ENCODE data around the gene EGLN3.

DNA sequence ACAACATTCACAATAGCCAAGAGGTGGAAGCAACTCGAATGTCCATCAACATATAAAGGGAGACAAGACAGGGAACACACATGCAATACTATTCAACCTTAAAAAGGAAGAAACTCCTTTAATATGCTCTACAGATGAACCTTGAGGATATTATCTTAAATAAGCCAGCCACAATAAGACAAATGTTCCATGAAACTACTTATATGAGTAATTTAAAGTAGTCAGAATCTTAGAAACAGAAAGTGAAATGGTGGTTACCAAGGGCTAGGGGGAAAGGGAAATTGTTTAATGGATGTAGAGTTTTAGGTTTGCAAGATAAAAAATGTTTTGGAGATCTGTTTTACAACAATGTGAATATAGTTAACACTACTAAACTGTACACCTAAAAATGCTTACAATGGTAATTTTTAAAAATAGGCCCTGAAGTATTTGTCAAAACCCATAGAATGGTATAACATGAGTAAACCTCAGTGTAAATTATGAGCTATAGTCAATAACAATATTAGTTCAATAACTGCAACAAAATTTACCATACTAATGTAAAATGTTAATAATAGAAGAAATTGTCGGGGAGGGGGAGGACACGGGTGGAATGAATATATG is 71.1 kb downstream of the EGLN3 start:
- TF ChIP-seq, protein P1, sequence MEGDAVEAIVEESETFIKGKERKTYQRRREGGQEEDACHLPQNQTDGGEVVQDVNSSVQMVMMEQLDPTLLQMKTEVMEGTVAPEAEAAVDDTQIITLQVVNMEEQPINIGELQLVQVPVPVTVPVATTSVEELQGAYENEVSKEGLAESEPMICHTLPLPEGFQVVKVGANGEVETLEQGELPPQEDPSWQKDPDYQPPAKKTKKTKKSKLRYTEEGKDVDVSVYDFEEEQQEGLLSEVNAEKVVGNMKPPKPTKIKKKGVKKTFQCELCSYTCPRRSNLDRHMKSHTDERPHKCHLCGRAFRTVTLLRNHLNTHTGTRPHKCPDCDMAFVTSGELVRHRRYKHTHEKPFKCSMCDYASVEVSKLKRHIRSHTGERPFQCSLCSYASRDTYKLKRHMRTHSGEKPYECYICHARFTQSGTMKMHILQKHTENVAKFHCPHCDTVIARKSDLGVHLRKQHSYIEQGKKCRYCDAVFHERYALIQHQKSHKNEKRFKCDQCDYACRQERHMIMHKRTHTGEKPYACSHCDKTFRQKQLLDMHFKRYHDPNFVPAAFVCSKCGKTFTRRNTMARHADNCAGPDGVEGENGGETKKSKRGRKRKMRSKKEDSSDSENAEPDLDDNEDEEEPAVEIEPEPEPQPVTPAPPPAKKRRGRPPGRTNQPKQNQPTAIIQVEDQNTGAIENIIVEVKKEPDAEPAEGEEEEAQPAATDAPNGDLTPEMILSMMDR (tag by site-specific recombination; IDR thresholded peaks at IDR 0.05): no peak
- TF ChIP-seq ZEB2 (tag by site-specific recombination; IDR thresholded peaks at IDR 0.05) (no peak), ZSCAN30 (tag by site-specific recombination; IDR thresholded peaks at IDR 0.05) (no peak)
- TF ChIP-seq, protein P2, sequence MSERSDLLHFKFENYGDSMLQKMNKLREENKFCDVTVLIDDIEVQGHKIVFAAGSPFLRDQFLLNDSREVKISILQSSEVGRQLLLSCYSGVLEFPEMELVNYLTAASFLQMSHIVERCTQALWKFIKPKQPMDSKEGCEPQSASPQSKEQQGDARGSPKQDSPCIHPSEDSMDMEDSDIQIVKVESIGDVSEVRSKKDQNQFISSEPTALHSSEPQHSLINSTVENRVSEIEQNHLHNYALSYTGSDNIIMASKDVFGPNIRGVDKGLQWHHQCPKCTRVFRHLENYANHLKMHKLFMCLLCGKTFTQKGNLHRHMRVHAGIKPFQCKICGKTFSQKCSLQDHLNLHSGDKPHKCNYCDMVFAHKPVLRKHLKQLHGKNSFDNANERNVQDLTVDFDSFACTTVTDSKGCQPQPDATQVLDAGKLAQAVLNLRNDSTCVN (tag by site-specific recombination; optimal IDR thresholded peaks at IDR 0.05): no peak

Measured in HEK293 (cell line).